PFSK-1 (cell line): Measurements from ENCODE around the gene SASH3.
A peak's percentile ranks its signal among the peaks of the same experiment; 100 is the strongest.

Source experiments
- FOXP2 ChIP-seq: optimal IDR thresholded peaks from 2 replicates; pipeline ENCODE3; 2011; ENCODE audit warnings: borderline replicate concordance, control low read depth, inconsistent platforms; ENCODE audit not compliant: insufficient read depth; ENCODE audit errors: extremely low read length, extremely low read depth
- POLR2AphosphoS5 ChIP-seq: IDR thresholded peaks from 2 replicates; pipeline ENCODE4 v1.6.1; 2012; ENCODE audit warnings: low read depth, mild to moderate bottlenecking, control low read depth, low read length, moderate library complexity
- REST ChIP-seq, 2 experiments: IDR thresholded peaks; 2 replicates each; pipeline versions ENCODE4 v1.6.1 to v1.8.0; 2011 to 2012; ENCODE audit warnings: low read depth in 2 of 2, low read length in 2 of 2, control low read depth in 1 of 2, inconsistent platforms in 1 of 2, mild to moderate bottlenecking in 1 of 2, moderate library complexity in 1 of 2; ENCODE audit not compliant: insufficient read depth in 1 of 2
- SIN3A ChIP-seq: IDR thresholded peaks from 2 replicates; pipeline ENCODE4 v1.6.1; 2012; ENCODE audit warnings: mild to moderate bottlenecking, low read length, moderate library complexity, borderline replicate concordance; ENCODE audit not compliant: insufficient read depth
- TAF1 ChIP-seq: IDR thresholded peaks from 2 replicates; pipeline ENCODE4 v1.6.1; 2012; ENCODE audit warnings: low read length, control low read depth, borderline replicate concordance; ENCODE audit not compliant: insufficient read depth

Gene SASH3

GRCh38 chrX:129772796-129773431, 6.8 kb upstream of the SASH3 start:
- TF ChIP-seq TAF1 (no peak), POLR2AphosphoS5 (no peak), FOXP2 (no peak), SIN3A (no peak), REST (IDR thresholded peaks at IDR 0.05; ENCODE audit: insufficient read depth in 1 of 2, low read depth in 2 of 2, low read length in 2 of 2) (no peak)

GRCh38 chrX:129773649-129774458, 5.9 kb upstream of the SASH3 start:
- TF ChIP-seq FOXP2 (no peak), REST (IDR thresholded peaks at IDR 0.05; ENCODE audit: insufficient read depth in 1 of 2, low read depth in 2 of 2, low read length in 2 of 2) (no peak), SIN3A (no peak), POLR2AphosphoS5 (no peak), TAF1 (no peak)

- TF ChIP-seq TAF1, result no peak
- no peak for TF ChIP-seq SIN3A
- peak; percentile 70 for TF ChIP-seq FOXP2
Observed at GRCh38 chrX:129777218-129778030, 2.3 kb upstream of the SASH3 start.

- TF ChIP-seq REST (IDR thresholded peaks at IDR 0.05; ENCODE audit: insufficient read depth in 1 of 2, low read depth in 2 of 2, low read length in 2 of 2) (no peak), POLR2AphosphoS5 (no peak), TAF1 (no peak), SIN3A (no peak), FOXP2 (no peak)
Observed at GRCh38 chrX:129779086-129779672, 570 bp upstream of the SASH3 start.
